Dermis microvascular lymphatic vessel endothelial cell (primary cell): ENCODE measurements around the gene BUB3. TPM values are rescaled to one million over a fixed set of nuclear protein-coding genes. Genes with fewer than 3 reads are reported as not detected.

Source experiments
- DNase-seq, 2 donors: peaks; one replicate each; pipeline versions ENCODE4 v3.0.0 to v3.0.0-alpha.2; 2010; ENCODE audit warnings: low read depth in 2 of 2
- total RNA-seq: library from RNA; depleted of rRNA; stranded (reverse); fragments of >200 nt; gene quantifications from 2 replicates; pipeline ENCODE4 v1.2.1, GENCODE V29; 2014

BUB3 gene
- total RNA-seq, 1 donor from 2014 or later: 222 TPM

- no peak for DNase-seq
Observed at GRCh38 chr10:123203393-123204126, 49.4 kb downstream of the BUB3 start.

DNA sequence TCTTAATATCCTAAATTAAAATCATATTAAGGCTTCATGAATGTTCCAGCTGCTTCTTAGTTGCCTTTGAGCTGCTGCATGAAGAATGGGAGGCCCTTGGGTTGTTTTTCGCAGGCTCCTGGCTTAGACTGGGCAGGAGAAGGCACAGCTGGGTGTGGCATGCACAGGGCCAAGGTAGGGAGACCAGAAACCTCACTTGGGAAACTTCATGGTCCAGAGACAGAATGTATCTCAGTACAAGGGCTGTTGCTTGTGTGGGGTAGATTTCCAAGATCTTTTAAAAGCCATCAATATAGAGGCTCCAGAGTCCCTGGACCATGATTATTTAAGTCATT lies 49.9 kb downstream of the BUB3 start:
- DNase-seq: no peak

- no peak for DNase-seq
Observed at GRCh38 chr10:123205041-123205440, 50.8 kb downstream of the BUB3 start.

- DNase-seq: no peak
Observed at GRCh38 chr10:123212063-123212462, 57.9 kb downstream of the BUB3 start.

GRCh38 chr10:123212640-123213039 lies 58.4 kb downstream of the BUB3 start:
- no peak for DNase-seq

DNA sequence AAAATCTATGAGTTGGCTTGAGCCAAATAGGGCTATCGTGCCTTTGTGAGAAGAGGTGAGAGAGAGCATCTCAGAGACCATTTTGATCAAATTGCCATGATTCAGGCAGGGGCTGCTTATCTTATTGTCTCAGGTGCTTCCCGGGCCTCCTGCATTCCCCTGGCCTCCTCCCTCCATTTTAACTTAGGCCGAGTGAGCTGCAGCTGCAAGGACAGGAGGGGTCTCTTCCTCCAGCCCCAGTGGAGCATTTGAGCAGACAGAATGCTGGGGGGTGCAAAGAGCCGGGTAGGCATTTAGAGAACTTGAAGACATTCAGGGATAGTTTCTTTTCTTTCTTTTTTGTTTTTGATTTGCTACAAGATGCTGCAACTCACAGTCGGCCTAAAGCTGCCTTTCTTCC lies 59.0 kb downstream of the BUB3 start:
- DNase-seq: no peak

Other genes starting within 250 kb of the BUB3 start
- not detected in 2 replicates for gene FAM24A, start 243.8 kb upstream of the BUB3 start, total RNA-seq
- 9.6 and 10.1 TPM in 2 replicates for gene C10orf88, start 200.2 kb upstream of the BUB3 start, total RNA-seq
- 2.2 and 2.8 TPM in 2 replicates for gene PSTK, start 174.0 kb upstream of the BUB3 start, total RNA-seq
- gene IKZF5, start 145.6 kb upstream of the BUB3 start, total RNA-seq: 2.3 and 3.4 TPM in 2 replicates
- 4.5 and 4.6 TPM in 2 replicates for gene ACADSB, start 145.4 kb upstream of the BUB3 start, total RNA-seq
- gene HMX3, start 18.4 kb upstream of the BUB3 start, total RNA-seq: not detected in 2 replicates
- not detected in 2 replicates for gene HMX2, start 6.3 kb upstream of the BUB3 start, total RNA-seq